HuH-7.5 (cell line): Measurements from ENCODE around the gene NPLOC4.

Source experiments
- DNase-seq: peaks from one replicate; pipeline ENCODE4 v3.0.0; 2011; ENCODE audit warnings: low spot score

The NPLOC4 gene

GRCh38 chr17:81564778-81565177, 72.1 kb downstream of the NPLOC4 start:
- DNase-seq: no peak

- DNase-seq: no peak
These were observed 72.9 kb downstream of the NPLOC4 start for GRCh38 chr17:81563861-81564586.

- no peak for DNase-seq
These were observed 75.4 kb downstream of the NPLOC4 start for GRCh38 chr17:81561494-81561885.

GRCh38 chr17:81558941-81559806, 77.7 kb downstream of the NPLOC4 start:
- DNase-seq: no peak

- no peak for DNase-seq
These were observed 78.8 kb downstream of the NPLOC4 start for GRCh38 chr17:81558115-81558468.

GRCh38 chr17:81557276-81558114, 79.4 kb downstream of the NPLOC4 start:
- DNase-seq: no peak

- DNase-seq: no peak
These were observed 80.0 kb downstream of the NPLOC4 start for GRCh38 chr17:81556863-81557262.

GRCh38 chr17:81556175-81556691, 80.7 kb downstream of the NPLOC4 start:
- no peak for DNase-seq

- DNase-seq: no peak
These were observed 83.2 kb downstream of the NPLOC4 start for GRCh38 chr17:81553616-81554181.

- peak; percentile 84 for DNase-seq
These were observed 83.8 kb downstream of the NPLOC4 start for GRCh38 chr17:81553018-81553615.

- peak; percentile 91 for DNase-seq
These were observed 84.5 kb downstream of the NPLOC4 start, which contains the start of gene FAAP100 for GRCh38 chr17:81552244-81553017. TSS of gene FAAP100 (minus strand) at chr17:81552353. CDS start at chr17:81552330, 23 bp downstream.

- DNase-seq: peak; percentile 70
These were observed 85.3 kb downstream of the NPLOC4 start for GRCh38 chr17:81551458-81552243.

GRCh38 chr17:81550830-81551457, 86.0 kb downstream of the NPLOC4 start:
- no peak for DNase-seq

- DNase-seq: no peak
These were observed 86.6 kb downstream of the NPLOC4 start for GRCh38 chr17:81550285-81550684.

GRCh38 chr17:81549826-81550225, 87.1 kb downstream of the NPLOC4 start:
- no peak for DNase-seq

GRCh38 chr17:81549031-81549557, 87.8 kb downstream of the NPLOC4 start:
- no peak for DNase-seq

- no peak for DNase-seq
These were observed 89.3 kb downstream of the NPLOC4 start for GRCh38 chr17:81547614-81547982.

- DNase-seq: no peak
These were observed 89.9 kb downstream of the NPLOC4 start for GRCh38 chr17:81546906-81547613.
